H1 (cell line): Measurements from ENCODE around the gene LRP1-AS. TPM values are rescaled to one million over a fixed set of nuclear protein-coding genes. Genes with fewer than 3 reads are reported as not detected.
"Not testable (repeated sequence)": the region's sequence is repeated elsewhere in the genome, so short reads cannot be mapped to it uniquely, and the experiment has no call there.

Experiments
- CTCF ChIA-PET: fragments of 300-600 bp; sonication (Branson Sonifier 250); formaldehyde crosslinking; loops from one replicate; lab custom pipeline; 2021; ENCODE audit not compliant: partially characterized antibody; lab: Charles Lee
- POLR2A ChIA-PET: fragments of 300-600 bp; sonication (Branson Sonifier 250); formaldehyde crosslinking; loops from one replicate; lab custom pipeline; 2021; ENCODE audit warnings: inconsistent platforms; ENCODE audit not compliant: partially characterized antibody; lab: Charles Lee
- DNase-seq, 2 experiments: peaks; one replicate each; pipeline versions ENCODE4 v3.0.0 to v3.0.0-alpha.2; 2010 to 2022; ENCODE audit warnings: low spot score in 2 of 2, low read depth in 1 of 2, mixed read lengths in 1 of 2
- FAIRE-seq: peaks from 2 replicates; lab custom pipeline; 2011; peaks lifted over from hg19 to GRCh38; lab: Jason Lieb, UNC
- H2AFZ ChIP-seq: 2 replicates; pipeline ENCODE4 v1.8.1; 2012; ENCODE audit warnings: low read length, inconsistent platforms
- H2AK5ac ChIP-seq: 2 replicates; pipeline ENCODE4 v1.6.1; 2013; ENCODE audit warnings: low read depth, low read length
- H2BK120ac ChIP-seq: replicated peaks from 2 replicates; pipeline ENCODE3; 2013; ENCODE audit warnings: low read depth, low read length, inconsistent platforms
- H2BK12ac ChIP-seq: 2 replicates; pipeline ENCODE4 v1.6.1; 2013; ENCODE audit warnings: low read depth, low read length
- H2BK15ac ChIP-seq: 2 replicates; pipeline ENCODE4 v1.6.1; 2013; ENCODE audit warnings: low read length
- H2BK20ac ChIP-seq: 2 replicates; pipeline ENCODE4 v1.6.1; 2013; ENCODE audit warnings: low read length
- H2BK5ac ChIP-seq: 2 replicates; pipeline ENCODE4 v1.6.1; 2013; ENCODE audit warnings: low read depth, low read length
- H3K14ac ChIP-seq: 2 replicates; pipeline ENCODE4 v1.6.1; 2013; ENCODE audit warnings: inconsistent platforms; ENCODE audit not compliant: insufficient read length
- H3K18ac ChIP-seq: 2 replicates; pipeline ENCODE4 v1.6.1; 2013; ENCODE audit warnings: low read length; ENCODE audit errors: extremely low read depth
- H3K23ac ChIP-seq: 2 replicates; pipeline ENCODE4 v1.6.1; 2013; ENCODE audit warnings: inconsistent platforms; ENCODE audit not compliant: insufficient read length
- H3K23me2 ChIP-seq: 2 replicates; pipeline ENCODE4 v1.6.1; 2013; ENCODE audit warnings: low read depth, low read length
- H3K27ac ChIP-seq: 2 replicates; pipeline ENCODE4 v1.6.1; 2011; ENCODE audit warnings: low read depth, low read length, inconsistent platforms
- H3K27me3 ChIP-seq, 4 experiments: replicated peaks in 1 of 4; 1 replicate in 1 of 4; 2 replicates in 3 of 4; pipeline versions ENCODE4 v1.6.1 to v1.8.1; 2011 to 2013; ENCODE audit warnings: low read length in 3 of 4, mild to moderate bottlenecking in 3 of 4, inconsistent platforms in 2 of 4, mixed read lengths in 2 of 4, moderate library complexity in 1 of 4; ENCODE audit not compliant: control insufficient read depth in 3 of 4, insufficient read depth in 3 of 4; ENCODE audit errors: extremely low read depth in 1 of 4
- H3K36me3 ChIP-seq, 4 experiments: 2 replicates each; pipeline versions ENCODE4 v1.6.1 to v1.8.1; 2011 to 2013; ENCODE audit warnings: mild to moderate bottlenecking in 4 of 4, low read length in 3 of 4, moderate library complexity in 2 of 4, control low read depth in 1 of 4, inconsistent platforms in 1 of 4; ENCODE audit not compliant: insufficient read depth in 4 of 4, control insufficient read depth in 2 of 4
- H3K4ac ChIP-seq: replicated peaks from 2 replicates; pipeline ENCODE3; 2013; ENCODE audit warnings: low read length, low read depth, mixed read lengths, inconsistent platforms; ENCODE audit not compliant: insufficient read length
- H3K4me1 ChIP-seq, 4 experiments: replicated peaks in 1 of 4; 1 replicate in 1 of 4; 2 replicates in 3 of 4; pipeline versions ENCODE4 v1.6.1 to v1.8.1; 2011 to 2013; ENCODE audit warnings: low read length in 3 of 4, inconsistent platforms in 2 of 4, mixed read lengths in 1 of 4; ENCODE audit not compliant: insufficient read depth in 4 of 4, control insufficient read depth in 3 of 4
- H3K4me2 ChIP-seq, 2 experiments: 2 replicates each; pipeline versions ENCODE4 v1.6.1 to v1.8.1; 2011 to 2013; ENCODE audit warnings: low read depth in 2 of 2, low read length in 2 of 2, control low read depth in 1 of 2, inconsistent platforms in 1 of 2, mild to moderate bottlenecking in 1 of 2; ENCODE audit not compliant: insufficient read depth in 1 of 2
- H3K4me3 ChIP-seq, 4 experiments: fragments of 200-600, 300-600 bp in 1 of 4; sonication (generic), shearing (Covaris generic), sonication (Bioruptor Twin) in 1 of 4; 2 replicates each; pipeline versions ENCODE4 v1.5.1 to v1.8.1; 2011 to 2016; ENCODE audit warnings: low read length in 4 of 4, low read depth in 3 of 4, control low read depth in 2 of 4, inconsistent platforms in 2 of 4, mild to moderate bottlenecking in 2 of 4, mixed read lengths in 1 of 4, moderate library complexity in 1 of 4; ENCODE audit not compliant: insufficient read depth in 2 of 4; ENCODE audit errors: extremely low read depth in 1 of 4
- H3K56ac ChIP-seq: replicated peaks from 2 replicates; pipeline ENCODE3; 2013; ENCODE audit warnings: low read depth, mild to moderate bottlenecking, mixed read lengths, low read length, inconsistent platforms; ENCODE audit not compliant: insufficient read length
- H3K79me1 ChIP-seq: 2 replicates; pipeline ENCODE4 v1.6.1; 2013; ENCODE audit warnings: low read depth, low read length, control low read depth
- H3K79me2 ChIP-seq, 2 experiments: 2 replicates each; pipeline versions ENCODE4 v1.6.1 to v1.8.1; 2012 to 2013; ENCODE audit warnings: low read length in 2 of 2, mild to moderate bottlenecking in 2 of 2, inconsistent platforms in 1 of 2; ENCODE audit not compliant: insufficient read depth in 2 of 2, control insufficient read depth in 1 of 2
- H3K9ac ChIP-seq, 4 experiments: replicated peaks in 1 of 4; 1 replicate in 1 of 4; 2 replicates in 3 of 4; pipeline versions ENCODE4 v1.6.1 to v1.8.1; 2011 to 2013; ENCODE audit warnings: low read depth in 3 of 4, low read length in 3 of 4, control low read depth in 2 of 4, mild to moderate bottlenecking in 2 of 4, moderate library complexity in 2 of 4, inconsistent platforms in 1 of 4; ENCODE audit errors: extremely low read depth in 1 of 4
- H3K9me3 ChIP-seq, 2 experiments: 2 replicates each; pipeline versions ENCODE4 v1.6.1 to v1.8.1; 2012 to 2013; ENCODE audit warnings: mild to moderate bottlenecking in 2 of 2, moderate library complexity in 2 of 2, control low read depth in 1 of 2, inconsistent platforms in 1 of 2, low read depth in 1 of 2, low read length in 1 of 2, mixed read lengths in 1 of 2; ENCODE audit not compliant: insufficient read depth in 2 of 2
- H4K20me1 ChIP-seq, 2 experiments: replicated peaks in 1 of 2; 2 replicates each; pipeline versions ENCODE3 to v1.8.1; 2011 to 2013; ENCODE audit warnings: inconsistent platforms in 2 of 2, low read length in 2 of 2, mild to moderate bottlenecking in 1 of 2; ENCODE audit not compliant: insufficient read depth in 2 of 2, control insufficient read depth in 1 of 2
- H4K5ac ChIP-seq: 2 replicates; pipeline ENCODE4 v1.6.1; 2013; ENCODE audit warnings: low read length, low read depth, mixed read lengths, inconsistent platforms; ENCODE audit not compliant: insufficient read length
- H4K8ac ChIP-seq: 2 replicates; pipeline ENCODE4 v1.8.0; 2013; ENCODE audit warnings: mild to moderate bottlenecking, moderate library complexity, low read length, inconsistent platforms; ENCODE audit not compliant: insufficient read depth; ENCODE audit errors: extremely low read depth
- H4K91ac ChIP-seq: replicated peaks from 2 replicates; pipeline ENCODE3; 2013; ENCODE audit warnings: low read length, mixed read lengths, inconsistent platforms; ENCODE audit not compliant: insufficient read length
- NRF1 ChIP-seq: IDR thresholded peaks from 2 replicates; pipeline ENCODE4 v1.6.1; 2011; ENCODE audit warnings: mild to moderate bottlenecking, low read depth, low read length, improper control_type of control experiment
- POLR2AphosphoS5 ChIP-seq: IDR thresholded peaks from 2 replicates; pipeline ENCODE4 v1.6.1; 2011; ENCODE audit warnings: low read depth, low read length
- SAP30 ChIP-seq: fragments of 300-600 bp; sonication (generic); IDR thresholded peaks from 2 replicates; pipeline ENCODE4 v1.7.1; 2012; ENCODE audit warnings: low read length, moderate library complexity, mild to moderate bottlenecking, inconsistent platforms; ENCODE audit not compliant: insufficient read depth, insufficient replicate concordance
- TAF1 ChIP-seq: IDR thresholded peaks from 2 replicates; pipeline ENCODE4 v1.6.1; 2011; ENCODE audit warnings: mild to moderate bottlenecking, low read depth, low read length
- ZNF274 ChIP-seq: IDR thresholded peaks from 2 replicates; pipeline ENCODE4 v1.7.0; 2012; ENCODE audit warnings: low read length, borderline replicate concordance; ENCODE audit errors: extremely low read depth
- WGBS, 2 experiments: shearing (Covaris generic) in 1 of 2; methylation state at CpG; one replicate each; pipeline versions ENCODE4 v1.1.6 to v1.1.7; 2013 to 2015; ENCODE audit warnings: low lambda C conversion rate in 2 of 2, mixed read lengths in 2 of 2, inconsistent platforms in 1 of 2, low coverage in 1 of 2, missing lambda C conversion rate in 1 of 2; ENCODE audit not compliant: insufficient replicate concordance in 2 of 2, insufficient coverage in 1 of 2, insufficient read length in 1 of 2; ENCODE audit errors: extremely low coverage in 1 of 2, missing lambda C conversion rate in 1 of 2; 5-methylcytosine and 5-hydroxymethylcytosine counted together
- polyA plus RNA-seq, 7 experiments: library from polyadenylated mRNA; depleted of rRNA in 3 of 7; stranded (reverse) in 5 of 7; unstranded in 2 of 7; fragments of >200 nt in 5 of 7; fragments of 200-250 nt in 2 of 7; gene quantifications; 1 replicate in 5 of 7; 2 replicates in 1 of 7; 4 replicates in 1 of 7; pipeline versions ENCODE4 v1.2.1 to v1.2.3, GENCODE V29; 2011 to 2013; ENCODE audit warnings: missing spikeins in 2 of 7, mixed read lengths in 2 of 7
- total RNA-seq: library from RNA; stranded (reverse); fragmentation: NEBNext Ultra II Directional; extraction: Animal tissue kit (Norgen Biotek cat#: 25700); gene quantifications from 2 replicates; pipeline ENCODE4 v1.2.1, GENCODE V29; 2021

Gene LRP1-AS
- total and polyA plus RNA-seq, 2 of the 8 experiments (the other 6 are each of a cell fraction or from before 2014, with no cell fraction given) = not detected

DNA sequence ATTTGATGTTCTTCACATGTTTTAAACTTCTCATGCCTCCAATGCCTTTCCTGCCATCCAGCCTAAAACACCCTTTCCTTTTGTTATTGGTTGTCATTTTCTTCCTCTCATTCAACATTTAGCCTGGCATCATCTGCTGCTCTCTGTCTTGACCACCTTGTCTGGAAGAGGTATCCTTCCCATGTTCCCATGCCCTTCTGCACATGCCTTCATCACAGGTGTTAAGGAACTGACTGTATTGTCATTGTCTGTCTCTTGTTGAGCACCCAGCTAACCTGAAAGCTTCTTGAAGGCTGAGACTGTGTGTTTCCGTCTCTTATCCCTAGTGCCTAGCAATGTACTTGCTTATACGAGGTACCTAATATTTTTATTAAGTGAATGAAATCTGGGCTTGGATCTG is 23.6 kb downstream of the LRP1-AS start (continued):
- TF ChIP-seq POLR2AphosphoS5 = no peak
- TF ChIP-seq ZNF274 = no peak
- TF ChIP-seq TAF1 = no peak
- TF ChIP-seq SAP30 = no peak
- no peak for TF ChIP-seq NRF1
- TF ChIP-seq, all 59 proteins: peak for 0

DNA sequence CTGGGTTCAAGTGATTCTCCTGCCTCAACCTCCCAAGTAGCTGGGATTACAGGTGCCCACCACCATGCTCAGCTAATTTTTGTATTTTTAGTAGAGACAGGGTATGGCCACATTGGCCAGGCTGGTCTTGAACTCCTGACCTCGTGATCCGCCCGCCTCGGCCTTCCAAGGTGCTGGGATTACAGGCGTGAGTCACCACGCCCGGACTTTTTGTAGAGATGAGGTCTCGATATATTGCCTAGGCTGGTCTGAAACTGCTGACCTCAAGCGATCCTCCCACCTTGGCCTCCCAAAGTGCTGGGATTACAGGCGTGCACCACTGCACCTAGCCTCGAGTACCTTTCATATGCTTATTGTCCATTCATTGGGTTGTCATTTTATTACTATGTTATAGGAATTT is 26.7 kb downstream of the LRP1-AS start:
- H3K14ac ChIP-seq, H3K23me2 ChIP-seq: not testable (repeated sequence)

More for the DNA sequence above, 26.7 kb downstream of the LRP1-AS start:
- H3K9me3 ChIP-seq, H3K27ac ChIP-seq, H3K79me1 ChIP-seq, H3K56ac ChIP-seq, H2BK15ac ChIP-seq, H2BK5ac ChIP-seq, H3K4me3 ChIP-seq, H3K4ac ChIP-seq, H3K18ac ChIP-seq, H3K23ac ChIP-seq, H3K27me3 ChIP-seq, H3K4me2 ChIP-seq, H3K79me2 ChIP-seq, H3K9ac ChIP-seq, H4K8ac ChIP-seq, H2BK120ac ChIP-seq, H2AFZ ChIP-seq, DNase-seq, H4K91ac ChIP-seq, H2BK12ac ChIP-seq, H4K5ac ChIP-seq, H4K20me1 ChIP-seq, FAIRE-seq, H3K36me3 ChIP-seq, H2BK20ac ChIP-seq, H2AK5ac ChIP-seq, H3K4me1 ChIP-seq: not testable (repeated sequence)
- POLR2A ChIA-PET = interaction anchor here (1.0 to 1.3 kb wide), 2 partner anchors 12 to 55 kb away, joined by 3 to 4 read pairs; no protein-coding TSS in a partner anchor
- 96% methylated on average over 11 of the region's 11 CpGs; no CpG with 5 or more reads in 1 of the 2 experiments for WGBS, 2 experiments
- CTCF ChIA-PET = interaction anchor here (0.6 to 19.8 kb wide), 10 partner anchors 10 to 104 kb away, joined by 3 to 305 read pairs (median 40); partner anchors contain the start of gene STAT6
